HEK293 (cell line): ENCODE measurements around the gene PROM2.

Experiments
- ZNF544 ChIP-seq: fragments of 450-650 bp; formaldehyde crosslinking; IDR thresholded peaks from 2 replicates; pipeline ENCODE4 v1.5.0; 2017; ENCODE audit warnings: missing biosample characterization, missing genetic modification characterization
- ZNF621 ChIP-seq: fragments of 450-650 bp; formaldehyde crosslinking; IDR thresholded peaks from 2 replicates; pipeline ENCODE4 v1.5.1; 2017; ENCODE audit warnings: missing biosample characterization, missing genetic modification characterization

DNA sequence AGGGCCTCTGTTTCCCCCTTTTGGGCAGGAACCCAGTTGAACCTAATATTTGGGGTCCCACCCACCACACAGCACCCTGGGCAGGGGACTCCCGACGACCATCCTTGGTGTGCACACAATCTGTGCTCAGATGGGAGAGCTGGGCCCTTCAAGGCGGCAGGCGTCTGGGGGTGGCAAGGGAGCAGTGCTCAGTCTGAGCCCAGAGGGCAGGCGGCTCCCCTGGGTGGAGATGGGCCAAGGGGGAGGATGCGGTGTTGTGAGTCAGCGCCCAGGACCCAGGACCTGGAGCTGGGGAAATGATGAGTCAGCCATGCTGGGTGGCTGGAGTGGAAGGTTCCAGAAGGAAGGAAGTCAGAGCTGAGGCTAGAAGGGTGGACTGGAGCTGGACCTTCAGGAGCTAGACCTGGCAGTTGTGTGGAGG lies 3.8 kb downstream of the PROM2 start:
- TF ChIP-seq ZNF621 (tag by site-specific recombination) = no peak
- no peak for TF ChIP-seq ZNF544
